HCT116 (cell line): ENCODE results near the gene CHRND. TPM values are rescaled to one million over a fixed set of nuclear protein-coding genes. Genes with fewer than 3 reads are reported as not detected.

Source experiments
- ATAC-seq: fragments of 200-7000 bp; cut with Tn5 transposase; 2 replicates; pipeline ENCODE4 v1.9.1; 2020; ENCODE audit warnings: mild to moderate bottlenecking, moderate library complexity
- BruUV-seq: library from RNA; stranded (reverse); fragments of 400-500 nt; replicated peaks from 2 replicates; lab custom pipeline; 2021; lab: Mats Ljungman, UMichigan
- CTCF ChIA-PET: fragments of 300-600 bp; sonication (Branson Sonifier 250); formaldehyde crosslinking; loops from one replicate; lab custom pipeline; 2021; ENCODE audit warnings: antibody characterized with exemption; lab: Charles Lee
- POLR2A ChIA-PET: fragments of 300-600, 350-600 bp; sonication (Branson Sonifier 250); formaldehyde crosslinking; loops from one replicate; lab custom pipeline; 2021; ENCODE audit warnings: antibody characterized with exemption; lab: Charles Lee
- RAD21 ChIA-PET, 2 experiments: fragments of 300-600 bp; sonication (Branson Sonifier 250); formaldehyde crosslinking; loops; one replicate each; lab custom pipeline; 2023; ENCODE audit warnings: low total read pairs in 2 of 2; ENCODE audit not compliant: uncharacterized antibody in 2 of 2, unreplicated experiment in 2 of 2, low non-redundant PET in 1 of 2; lab: Charles Lee
- DNase-seq: peaks from one replicate; pipeline ENCODE4 v3.0.0-alpha.2; 2010; ENCODE audit warnings: low read depth, low spot score
- H2AFZ ChIP-seq: fragments of 200-600 bp; shearing (Covaris generic), sonication (generic); 2 replicates; pipeline ENCODE4 v1.6.1; 2017; ENCODE audit warnings: low read depth, mixed run types, mixed read lengths, antibody characterized with exemption, low read length; ENCODE audit not compliant: poor library complexity, severe bottlenecking
- H3K27ac ChIP-seq: 2 replicates; pipeline ENCODE4 v1.5.1; 2012; ENCODE audit warnings: low read depth, low read length
- H3K27me3 ChIP-seq: fragments of 200-600 bp; sonication (generic); 2 replicates; pipeline ENCODE4 v1.6.1; 2016; ENCODE audit warnings: mixed run types, low read length, mixed read lengths; ENCODE audit not compliant: insufficient read depth
- H3K36me3 ChIP-seq, 2 experiments: fragments of 200-500 bp in 1 of 2; fragments of 200-600 bp in 1 of 2; sonication (Bioruptor generic) in 1 of 2; sonication (generic) in 1 of 2; 2 replicates each; pipeline versions ENCODE4 v1.5.1 to v1.6.1; 2014 to 2016; ENCODE audit warnings: low read length in 2 of 2, inconsistent platforms in 1 of 2, mixed read lengths in 1 of 2, mixed run types in 1 of 2; ENCODE audit not compliant: insufficient read depth in 2 of 2, control insufficient read depth in 1 of 2
- H3K4me1 ChIP-seq, 2 experiments: fragments of 200-600 bp in 1 of 2; sonication (generic) in 1 of 2; 2 replicates each; pipeline versions ENCODE4 v1.5.1 to v1.6.1; 2012 to 2017; ENCODE audit warnings: low read length in 2 of 2, inconsistent platforms in 1 of 2, mild to moderate bottlenecking in 1 of 2, mixed read lengths in 1 of 2, mixed run types in 1 of 2, moderate library complexity in 1 of 2; ENCODE audit not compliant: insufficient read depth in 2 of 2, control insufficient read depth in 1 of 2
- H3K4me2 ChIP-seq: fragments of 200-600 bp; sonication (generic); 2 replicates; pipeline ENCODE4 v1.6.1; 2017; ENCODE audit warnings: mixed run types, low read length, mixed read lengths
- H3K4me3 ChIP-seq, 2 experiments: fragments of 200-600 bp in 1 of 2; sonication (generic) in 1 of 2; replicated peaks in 1 of 2; 2 replicates each; pipeline ENCODE4 v1.5.1; 2011 to 2016; ENCODE audit warnings: low read length in 2 of 2, control low read depth in 1 of 2, low read depth in 1 of 2, mild to moderate bottlenecking in 1 of 2, mixed read lengths in 1 of 2, mixed run types in 1 of 2
- H3K79me2 ChIP-seq: fragments of 200-600 bp; sonication (generic); 2 replicates; pipeline ENCODE4 v1.6.1; 2017; ENCODE audit warnings: mild to moderate bottlenecking, mixed run types, low read length, moderate library complexity, mixed read lengths; ENCODE audit not compliant: insufficient read depth
- H3K9ac ChIP-seq: fragments of 200-600 bp; sonication (generic); 2 replicates; pipeline ENCODE4 v1.6.1; 2016; ENCODE audit warnings: low read length, mixed read lengths
- H3K9me2 ChIP-seq: fragments of 200-600 bp; sonication (generic), shearing (Covaris generic); 2 replicates; pipeline ENCODE4 v1.6.1; 2017; ENCODE audit warnings: mixed run types, mild to moderate bottlenecking, moderate library complexity; ENCODE audit not compliant: insufficient read depth
- H3K9me3 ChIP-seq, 2 experiments: fragments of 200-500 bp in 1 of 2; fragments of 200-600 bp in 1 of 2; sonication (Bioruptor generic) in 1 of 2; sonication (generic) in 1 of 2; 2 replicates each; pipeline ENCODE4 v1.6.1; 2014 to 2017; ENCODE audit warnings: low read length in 2 of 2, mixed read lengths in 2 of 2, inconsistent platforms in 1 of 2, low read depth in 1 of 2, mild to moderate bottlenecking in 1 of 2, mixed run types in 1 of 2, moderate library complexity in 1 of 2; ENCODE audit not compliant: control insufficient read depth in 1 of 2, insufficient read depth in 1 of 2
- H4K20me1 ChIP-seq: fragments of 200-600 bp; sonication (generic), shearing (Covaris generic); 2 replicates; pipeline ENCODE4 v1.6.1; 2017; ENCODE audit warnings: mixed run types, mild to moderate bottlenecking, moderate library complexity; ENCODE audit not compliant: insufficient read depth
- CBX3 ChIP-seq: IDR thresholded peaks from 2 replicates; pipeline ENCODE4 v1.6.1; 2012; ENCODE audit warnings: low read depth
- ELF1 ChIP-seq: IDR thresholded peaks from 2 replicates; pipeline ENCODE4 v1.6.1; 2012; ENCODE audit warnings: low read depth, borderline replicate concordance
- EZH2 ChIP-seq: fragments of 200-600 bp; sonication (generic); IDR thresholded peaks from 2 replicates; pipeline ENCODE4 v1.6.1; 2017; ENCODE audit warnings: antibody characterized with exemption, mixed run types
- FOSL1 ChIP-seq: IDR thresholded peaks from 2 replicates; pipeline ENCODE4 v1.6.1; 2012; ENCODE audit warnings: low read depth
- POLR2AphosphoS5 ChIP-seq: IDR thresholded peaks from 2 replicates; pipeline ENCODE4 v1.6.1; 2011; ENCODE audit warnings: mild to moderate bottlenecking, low read depth, low read length, moderate library complexity
- SP1 ChIP-seq: IDR thresholded peaks from 2 replicates; pipeline ENCODE4 v1.6.1; 2012; ENCODE audit warnings: low read depth
- ZNF274 ChIP-seq: fragments of 200-500 bp; sonication (Bioruptor generic); IDR thresholded peaks from 2 replicates; pipeline ENCODE4 v1.6.1; 2014; ENCODE audit warnings: mild to moderate bottlenecking, low read depth, low read length, inconsistent platforms
- intact Hi-C: fragments of 100-400 bp; cut with micrococcal nuclease; formaldehyde crosslinking; loops from 2 replicates; pipeline ENCODE4 v1.10.0; 2022
- total RNA-seq: library from RNA; stranded (reverse); gene quantifications from one replicate; pipeline ENCODE4 v1.2.1, GENCODE V29; 2021; ENCODE audit not compliant: unreplicated experiment
- TF ChIP-seq, protein P1 (sequence below): IDR thresholded peaks from 2 replicates; pipeline ENCODE4 v1.6.1; 2012
- TF ChIP-seq, protein P2 (sequence below), 3 experiments: fragments of 200-600 bp in 1 of 3; sonication (generic) in 1 of 3; IDR thresholded peaks in 2 of 3; conservative IDR thresholded peaks in 1 of 3; 2 replicates each; pipeline ENCODE4 v1.5.1; 2012 to 2017; ENCODE audit warnings: low read depth in 2 of 3, low read length in 2 of 3, antibody characterized with exemption in 1 of 3, borderline replicate concordance in 1 of 3, control low read depth in 1 of 3, mild to moderate bottlenecking in 1 of 3, mixed read lengths in 1 of 3, mixed run types in 1 of 3, moderate library complexity in 1 of 3; ENCODE audit not compliant: insufficient read depth in 1 of 3

Gene CHRND
- total RNA-seq, 1 experiment from 2014 or later, result not detected

DNA sequence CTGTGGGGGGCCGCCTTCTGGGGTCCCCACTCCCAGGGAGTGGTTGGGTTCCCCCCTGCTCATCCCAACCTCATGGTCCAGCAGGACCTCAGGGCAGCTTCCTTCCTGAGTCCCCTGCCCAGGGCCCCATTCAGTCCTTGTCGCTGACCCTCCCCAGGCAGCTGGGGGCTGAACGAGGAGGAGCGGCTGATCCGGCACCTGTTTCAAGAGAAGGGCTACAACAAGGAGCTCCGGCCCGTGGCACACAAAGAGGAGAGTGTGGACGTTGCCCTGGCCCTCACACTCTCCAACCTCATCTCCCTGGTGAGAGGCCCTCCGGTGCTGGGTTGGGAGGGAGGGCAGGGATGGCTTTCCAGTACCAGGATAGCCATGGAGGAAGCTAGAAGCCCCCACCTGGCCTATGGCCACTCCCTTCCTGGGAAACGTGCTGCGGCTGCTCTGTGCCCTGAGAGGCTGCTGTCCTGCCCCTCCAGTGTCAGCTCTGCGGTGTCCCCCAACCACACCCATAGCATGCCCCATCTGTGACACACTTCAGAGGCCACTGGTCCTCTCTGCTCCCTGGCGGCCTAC lies 497 bp downstream of the CHRND start:
- ChIA-PET POLR2A (no interaction called here), CTCF (no interaction called here)
- intact Hi-C loops, result loop anchor here (10.0 kb wide), 1 partner anchor 182 kb away; no protein-coding TSS in a partner anchor

More for the DNA sequence above, 497 bp downstream of the CHRND start:
- peaks cover 0 to 6% of the 10 kb centered on the region in 2 experiments; a peak in 1 of 4 replicates for H3K4me1 ChIP-seq
- no TSS peak for BruUV-seq
- ATAC-seq, result no peak
- no peaks in the 10 kb centered on the region for H4K20me1 ChIP-seq
- no peaks in the 10 kb centered on the region for H3K27me3 ChIP-seq
- H3K4me3 ChIP-seq, result no peak overlapping the region
- TF ChIP-seq SP1 (no peak), ZNF274 (no peak), FOSL1 (no peak), POLR2AphosphoS5 (no peak), CBX3 (no peak), EZH2 (no peak), ELF1 (no peak)
- TF ChIP-seq, protein P1, sequence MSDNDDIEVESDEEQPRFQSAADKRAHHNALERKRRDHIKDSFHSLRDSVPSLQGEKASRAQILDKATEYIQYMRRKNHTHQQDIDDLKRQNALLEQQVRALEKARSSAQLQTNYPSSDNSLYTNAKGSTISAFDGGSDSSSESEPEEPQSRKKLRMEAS, result no peak
- TF ChIP-seq, protein P2, sequence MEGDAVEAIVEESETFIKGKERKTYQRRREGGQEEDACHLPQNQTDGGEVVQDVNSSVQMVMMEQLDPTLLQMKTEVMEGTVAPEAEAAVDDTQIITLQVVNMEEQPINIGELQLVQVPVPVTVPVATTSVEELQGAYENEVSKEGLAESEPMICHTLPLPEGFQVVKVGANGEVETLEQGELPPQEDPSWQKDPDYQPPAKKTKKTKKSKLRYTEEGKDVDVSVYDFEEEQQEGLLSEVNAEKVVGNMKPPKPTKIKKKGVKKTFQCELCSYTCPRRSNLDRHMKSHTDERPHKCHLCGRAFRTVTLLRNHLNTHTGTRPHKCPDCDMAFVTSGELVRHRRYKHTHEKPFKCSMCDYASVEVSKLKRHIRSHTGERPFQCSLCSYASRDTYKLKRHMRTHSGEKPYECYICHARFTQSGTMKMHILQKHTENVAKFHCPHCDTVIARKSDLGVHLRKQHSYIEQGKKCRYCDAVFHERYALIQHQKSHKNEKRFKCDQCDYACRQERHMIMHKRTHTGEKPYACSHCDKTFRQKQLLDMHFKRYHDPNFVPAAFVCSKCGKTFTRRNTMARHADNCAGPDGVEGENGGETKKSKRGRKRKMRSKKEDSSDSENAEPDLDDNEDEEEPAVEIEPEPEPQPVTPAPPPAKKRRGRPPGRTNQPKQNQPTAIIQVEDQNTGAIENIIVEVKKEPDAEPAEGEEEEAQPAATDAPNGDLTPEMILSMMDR (IDR thresholded peaks at IDR 0.05 in 2 of 3, conservative IDR thresholded peaks at IDR 0.05 in 1 of 3; ENCODE audit: borderline replicate concordance in 1 of 3, insufficient read depth in 1 of 3, low read depth in 2 of 3, low read length in 2 of 3), result no peak
- H3K9me3 ChIP-seq, result no peaks in the 10 kb centered on the region
- no peaks in the 10 kb centered on the region for H3K9me2 ChIP-seq
- no peak for DNase-seq
- H2AFZ ChIP-seq, result no peak overlapping the region
- no peak overlapping the region for H3K9ac ChIP-seq
- no peak overlapping the region for H3K27ac ChIP-seq
- H3K36me3 ChIP-seq, result no peaks in the 10 kb centered on the region
- H3K79me2 ChIP-seq, result no peaks in the 10 kb centered on the region
- RAD21 ChIA-PET, result no interaction called here
- no peak overlapping the region for H3K4me2 ChIP-seq
